HG02981 (cell line): ENCODE measurements around the gene PEA15.

ENCODE experiments used
- ATAC-seq: cut with Tn5 transposase; IDR thresholded peaks from one replicate; pipeline ENCODE4 v1.9.1; 2021; ENCODE audit warnings: mild to moderate bottlenecking, moderate library complexity; ENCODE audit not compliant: unreplicated experiment

PEA15 gene

GRCh38 chr1:160236806-160237205 lies 31.6 kb downstream of the PEA15 start:
- ATAC-seq: no peak

GRCh38 chr1:160237558-160237957 lies 32.4 kb downstream of the PEA15 start:
- no peak for ATAC-seq

- ATAC-seq: no peak
Measured at GRCh38 chr1:160238408-160238807, 33.2 kb downstream of the PEA15 start.

GRCh38 chr1:160239582-160240299 lies 34.6 kb downstream of the PEA15 start:
- no peak for ATAC-seq

- no peak for ATAC-seq
Measured at GRCh38 chr1:160243767-160244166, 38.6 kb downstream of the PEA15 start.

GRCh38 chr1:160244209-160244608 lies 39.0 kb downstream of the PEA15 start:
- no peak for ATAC-seq

GRCh38 chr1:160245434-160245833 lies 40.2 kb downstream of the PEA15 start:
- no peak for ATAC-seq

- no peak for ATAC-seq
Measured at GRCh38 chr1:160247053-160247452, 41.9 kb downstream of the PEA15 start.

GRCh38 chr1:160251011-160251410 lies 45.8 kb downstream of the PEA15 start:
- no peak for ATAC-seq

GRCh38 chr1:160251687-160252526 lies 46.7 kb downstream of the PEA15 start:
- ATAC-seq: peak; percentile 76

- ATAC-seq: no peak
Measured at GRCh38 chr1:160255781-160256300, 50.7 kb downstream of the PEA15 start.

GRCh38 chr1:160256396-160257046 lies 51.3 kb downstream of the PEA15 start:
- ATAC-seq: no peak

GRCh38 chr1:160257411-160258015 lies 52.3 kb downstream of the PEA15 start:
- ATAC-seq: no peak

GRCh38 chr1:160258177-160258798 lies 53.1 kb downstream of the PEA15 start:
- ATAC-seq: no peak

- no peak for ATAC-seq
Measured at GRCh38 chr1:160260406-160261382, 55.5 kb downstream of the PEA15 start.

GRCh38 chr1:160261556-160261892 lies 56.3 kb downstream of the PEA15 start:
- peak; percentile 31 for ATAC-seq

- ATAC-seq: peak; percentile 80
Measured at GRCh38 chr1:160261893-160262794, 57.0 kb downstream of the PEA15 start, which contains the start of gene DCAF8. Gene DCAF8 (minus strand): TSS chr1:160262549. CDS start chr1:160244008, 18,541 bp downstream.

GRCh38 chr1:160264795-160265307 lies 59.7 kb downstream of the PEA15 start:
- no peak for ATAC-seq
